Stimulated activated CD4-positive, alpha-beta T cell treated with anti-CD3 and anti-CD28 coated beads, Interleukin-4, amount 100 ng/mL, for 1 hour (primary cell): Measurements from ENCODE around the gene CEP152.

ENCODE experiments used
- DNase-seq: peaks from one replicate; pipeline ENCODE4 v3.0.0-alpha.2; 2020

Gene CEP152

GRCh38 chr15:48695827-48696573 is 114.9 kb downstream of the CEP152 start:
- no peak for DNase-seq

GRCh38 chr15:48695088-48695826 is 115.6 kb downstream of the CEP152 start:
- DNase-seq, result no peak

- no peak for DNase-seq
Measured at GRCh38 chr15:48693484-48693883, 117.4 kb downstream of the CEP152 start.

GRCh38 chr15:48688493-48688892 is 122.4 kb downstream of the CEP152 start:
- no peak for DNase-seq
